GM20431 (cell line): ENCODE measurements around the gene ARHGAP6.
"Not testable (repeated sequence)": the region's sequence is repeated elsewhere in the genome, so short reads cannot be mapped to it uniquely, and the experiment has no call there.

Experiments used
- in situ Hi-C: fragments of 300-500 bp; cut with MseI, MboI; formaldehyde crosslinking; loops from one replicate; pipeline ENCODE4 v1.15.0; 2020; ENCODE audit warnings: low sequenced_read_pairs; ENCODE audit not compliant: unreplicated experiment

Gene ARHGAP6

DNA sequence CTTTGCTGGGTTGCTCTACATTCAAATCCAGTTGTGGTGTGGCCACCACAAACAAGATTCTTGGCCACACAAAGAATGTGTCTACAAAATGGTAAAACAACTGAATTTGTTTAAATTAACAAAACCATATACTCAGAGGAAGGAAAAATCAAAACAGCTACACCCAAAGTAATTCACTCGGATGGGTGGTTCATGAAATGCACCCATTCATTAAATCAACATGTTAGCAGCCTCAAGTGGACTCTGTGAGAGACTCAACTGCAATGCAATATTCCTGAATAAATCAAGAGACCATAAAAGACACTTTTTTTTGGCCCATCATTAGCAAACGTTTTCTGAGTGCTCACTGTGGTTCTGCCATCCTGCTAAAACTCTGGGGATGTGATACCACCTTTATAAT, 383.7 kb downstream of the ARHGAP6 start:
- in situ Hi-C loops, result no loop called here

GRCh38 chrX:11273544-11273943, 392.2 kb downstream of the ARHGAP6 start:
- in situ Hi-C loops, result no loop called here

DNA sequence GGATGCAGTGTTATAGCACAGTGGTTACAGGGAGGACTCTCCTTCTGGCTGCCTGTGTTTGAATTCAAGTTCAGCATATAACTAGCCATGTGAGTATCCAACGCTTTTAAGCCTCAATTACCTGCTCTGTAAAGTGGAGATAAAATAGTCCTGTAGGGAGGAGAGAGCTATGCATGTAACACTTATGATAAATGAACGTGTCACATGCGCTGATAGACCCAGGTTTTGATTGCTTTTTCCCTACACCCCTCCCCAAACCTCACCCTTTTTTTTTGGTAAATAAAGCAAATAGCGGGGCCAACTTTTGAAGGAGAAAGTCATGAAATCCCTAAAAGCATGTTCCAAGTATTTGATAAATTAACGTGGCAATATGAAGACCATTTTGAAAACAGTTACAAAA, 392.9 kb downstream of the ARHGAP6 start:
- in situ Hi-C loops, result no loop called here

- in situ Hi-C loops, result no loop called here
Observed at GRCh38 chrX:11272290-11272689, 393.4 kb downstream of the ARHGAP6 start.

DNA sequence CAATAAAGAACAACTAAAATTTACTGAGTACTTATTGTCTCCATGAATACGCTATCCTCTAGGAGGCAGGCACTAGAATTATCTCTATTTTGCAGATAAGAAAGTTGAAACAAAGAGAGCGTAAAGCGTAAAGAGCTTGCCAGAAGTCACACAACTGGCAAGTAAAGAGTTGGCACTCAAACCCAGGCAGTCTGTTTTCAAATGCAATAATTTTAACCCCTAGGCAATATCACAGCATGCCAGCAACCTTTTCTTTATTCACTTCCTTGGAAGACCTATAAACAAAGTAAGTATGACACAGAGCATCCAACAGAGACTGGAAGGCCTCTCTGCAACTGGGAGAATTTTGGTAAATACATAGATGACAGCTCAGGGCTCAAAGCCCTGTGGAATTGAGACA, 395.7 kb downstream of the ARHGAP6 start:
- in situ Hi-C loops, result no loop called here

DNA sequence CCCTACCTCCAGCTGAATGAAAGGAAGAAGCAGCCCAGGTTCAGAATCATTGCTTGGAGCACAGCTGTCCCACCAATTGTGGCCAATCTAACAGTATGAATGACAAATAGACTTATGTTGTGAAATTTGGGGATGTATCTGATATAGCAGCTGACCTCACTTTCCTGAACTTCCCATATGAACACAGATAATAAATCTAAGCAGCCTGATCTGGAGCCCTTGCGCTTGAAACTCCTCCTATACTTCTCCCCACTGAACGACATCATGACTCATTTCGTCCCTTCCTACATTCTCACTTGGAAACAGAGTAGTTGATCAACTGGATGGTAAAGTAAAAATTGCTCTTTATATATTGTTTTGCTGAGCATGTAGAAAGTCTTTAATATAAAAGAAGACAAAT, 396.7 kb downstream of the ARHGAP6 start:
- in situ Hi-C loops, result no loop called here

DNA sequence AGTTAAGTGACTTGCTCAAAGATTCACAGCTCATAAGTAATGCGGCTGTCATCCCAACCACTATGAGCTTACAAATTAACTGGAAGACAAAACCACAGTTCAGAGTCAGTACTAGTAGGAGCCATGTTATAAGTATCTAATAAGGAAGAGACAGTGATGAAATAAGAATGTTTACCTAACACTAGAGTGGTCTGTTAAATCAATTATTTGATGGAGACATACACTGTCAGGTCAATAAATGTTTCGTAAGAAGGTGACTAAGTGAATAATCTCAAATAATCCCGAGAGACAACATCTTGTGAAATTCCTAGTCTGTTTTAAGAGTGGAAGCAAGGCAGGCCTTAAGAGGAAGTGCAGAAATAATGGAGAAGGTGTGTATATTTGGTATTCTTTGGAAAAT, 398.3 kb downstream of the ARHGAP6 start:
- in situ Hi-C loops, result no loop called here

DNA sequence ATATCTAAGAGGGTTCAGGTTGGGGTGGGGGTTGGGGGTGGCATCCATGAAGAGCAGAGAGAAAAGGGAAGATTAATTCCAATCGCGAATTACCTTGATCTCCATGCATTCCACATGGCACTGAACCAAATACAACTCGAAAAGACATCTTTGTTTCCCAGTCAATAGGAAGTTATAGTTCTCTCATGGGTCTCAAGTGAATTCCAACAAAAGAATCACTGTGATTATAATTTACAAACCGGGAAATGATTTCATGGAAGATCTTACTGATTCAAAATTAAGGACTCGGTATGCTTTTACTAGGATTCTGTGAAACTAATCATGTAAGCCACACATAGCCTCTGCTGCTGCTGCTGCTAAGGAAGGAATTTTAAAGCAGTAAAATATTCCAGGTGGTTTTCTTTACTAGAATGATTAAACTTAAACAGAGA, 399.1 kb downstream of the ARHGAP6 start:
- in situ Hi-C loops, result no loop called here

- in situ Hi-C loops, result no loop called here
Observed at GRCh38 chrX:11265352-11265751, 400.4 kb downstream of the ARHGAP6 start.

DNA sequence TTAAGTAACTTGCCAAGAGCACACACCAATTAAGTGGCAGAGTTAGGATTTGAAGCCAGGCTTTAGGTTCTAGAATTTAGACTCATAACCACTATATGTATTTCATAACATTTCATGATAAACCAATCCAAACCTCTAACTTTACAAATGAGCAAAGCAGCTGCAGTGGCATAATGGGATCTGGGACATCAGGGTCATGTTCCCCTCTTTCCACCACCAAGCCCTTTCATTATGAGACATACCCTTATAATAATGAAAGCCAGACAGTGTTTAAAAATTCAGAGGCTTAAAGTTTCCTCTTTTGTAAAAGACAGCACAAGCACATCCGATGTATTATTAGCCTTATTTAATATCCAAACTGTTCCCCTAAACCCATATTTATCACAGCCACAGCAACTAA, 400.8 kb downstream of the ARHGAP6 start:
- in situ Hi-C loops, result no loop called here

- in situ Hi-C loops, result no loop called here
Observed at GRCh38 chrX:11261260-11261659, 404.5 kb downstream of the ARHGAP6 start.

DNA sequence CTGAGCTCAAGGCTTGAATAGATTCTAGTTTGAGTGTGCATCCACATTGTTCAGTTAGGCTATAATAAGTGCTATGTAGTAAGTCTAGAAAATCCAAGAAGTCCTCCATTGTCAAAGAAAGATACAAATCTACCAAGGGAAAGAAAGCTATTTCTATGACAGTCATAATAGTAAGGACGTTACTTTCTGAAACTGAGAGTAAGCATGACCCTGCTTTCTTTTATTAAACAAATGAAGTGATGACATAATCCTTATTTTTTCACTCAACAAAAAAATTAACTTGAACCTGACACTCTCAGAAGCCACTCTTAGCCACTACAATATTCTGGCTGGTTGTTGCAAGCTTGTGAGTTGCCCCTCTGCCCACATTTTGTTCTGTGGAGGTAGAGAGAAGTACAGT, 406.3 kb downstream of the ARHGAP6 start:
- in situ Hi-C loops, result no loop called here

DNA sequence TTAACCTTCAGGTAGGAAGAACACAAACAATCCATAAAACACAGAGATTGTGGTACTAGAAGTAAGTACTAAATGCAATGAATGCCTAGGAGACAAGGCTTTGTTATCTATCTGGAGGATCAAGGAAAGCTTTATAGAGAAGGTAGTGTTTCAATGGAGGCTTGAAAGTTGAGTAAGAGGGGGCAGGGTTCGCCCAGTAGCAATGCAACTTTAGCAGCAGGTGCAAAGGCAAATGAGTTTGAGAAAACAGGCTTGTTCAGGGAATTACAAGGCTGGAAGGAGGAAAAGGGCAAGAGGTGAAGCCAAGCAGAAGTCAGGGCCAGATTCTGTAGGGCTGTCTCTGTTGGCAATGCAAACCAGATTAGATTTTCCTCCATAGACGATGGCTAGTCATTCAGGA, 408.0 kb downstream of the ARHGAP6 start:
- in situ Hi-C loops, result no loop called here

- in situ Hi-C loops, result no loop called here
Observed at GRCh38 chrX:11257290-11257689, 408.4 kb downstream of the ARHGAP6 start.

- in situ Hi-C loops, result no loop called here
Observed at GRCh38 chrX:11254417-11255109, 411.2 kb downstream of the ARHGAP6 start.

DNA sequence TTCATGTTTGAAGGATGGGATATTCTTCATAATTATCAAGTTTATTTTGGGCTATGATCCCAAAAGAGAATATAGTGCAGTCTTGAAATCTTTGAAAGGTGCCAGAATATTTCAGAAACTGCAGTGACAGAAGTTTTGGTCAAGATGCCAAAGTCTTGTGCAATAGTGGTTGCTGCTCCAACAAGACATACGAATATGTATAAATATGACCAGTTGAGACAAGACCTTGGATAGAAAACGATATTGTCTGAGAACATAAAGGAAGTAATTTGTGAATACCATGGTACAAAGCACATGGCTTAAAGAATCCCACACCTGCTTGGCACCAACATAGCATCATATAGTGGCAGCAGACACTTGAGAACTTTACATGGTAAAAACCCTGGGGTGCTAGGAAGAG, 421.1 kb downstream of the ARHGAP6 start:
- in situ Hi-C loops, result no loop called here

DNA sequence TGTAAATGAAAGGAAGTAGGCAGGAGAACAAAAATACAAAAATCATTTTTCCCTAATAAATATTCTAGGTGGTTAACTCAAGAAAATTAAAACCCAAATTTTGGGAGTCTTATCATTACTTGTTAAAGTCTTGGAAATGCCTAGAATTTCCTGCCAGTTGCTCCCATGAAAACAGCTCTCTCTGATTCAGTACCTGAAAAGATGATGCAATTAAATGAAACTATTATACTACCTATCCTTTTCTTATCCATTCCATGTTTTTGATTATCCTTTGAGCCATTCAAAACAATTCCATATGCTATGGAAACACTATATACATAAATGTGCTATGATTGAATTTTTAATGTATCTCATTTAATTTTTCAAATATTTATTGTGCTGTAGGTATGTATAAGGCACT, 423.0 kb downstream of the ARHGAP6 start:
- in situ Hi-C loops, result no loop called here

DNA sequence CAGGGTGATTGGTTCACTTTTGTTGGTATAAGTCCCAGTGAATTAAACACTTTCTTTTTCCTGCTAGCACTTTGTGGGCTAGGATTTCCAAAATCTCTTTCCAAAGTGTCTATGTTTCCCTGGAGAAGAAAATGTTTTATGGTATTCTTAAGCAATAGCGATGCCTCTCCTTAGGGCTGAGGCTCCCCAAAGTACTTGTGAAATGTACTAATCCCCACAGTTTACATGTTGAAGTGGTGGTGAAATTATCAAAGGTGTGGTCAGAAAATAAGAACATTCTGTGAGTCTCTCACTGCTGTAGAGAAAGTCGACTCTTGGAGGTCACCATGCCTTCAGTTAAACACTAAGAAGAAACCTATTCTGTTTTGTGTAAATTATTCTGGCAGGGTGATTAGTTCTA, 424.0 kb downstream of the ARHGAP6 start:
- in situ Hi-C loops, result no loop called here

DNA sequence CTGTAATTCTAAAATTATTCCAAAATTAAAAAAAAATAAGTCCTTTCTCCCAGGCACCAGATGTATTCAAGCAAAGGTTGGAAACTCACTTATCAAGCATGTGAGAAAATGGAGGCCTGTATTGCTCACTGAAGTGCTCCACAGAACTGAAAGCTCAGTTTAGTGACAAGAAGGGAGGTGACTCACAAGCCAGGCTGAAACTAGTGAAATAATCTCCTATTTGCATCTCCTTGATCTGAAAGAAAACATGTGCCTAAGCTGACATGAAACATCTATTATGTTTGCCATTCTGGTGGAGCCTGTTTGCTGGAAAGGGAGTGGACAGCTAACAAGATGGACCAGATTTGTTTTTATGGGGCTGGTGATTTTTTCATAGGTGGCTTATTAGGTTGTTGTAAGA, 426.5 kb downstream of the ARHGAP6 start:
- in situ Hi-C loops, result no loop called here

- in situ Hi-C loops, result not testable (repeated sequence)
Observed at GRCh38 chrX:11235377-11235776, 430.3 kb downstream of the ARHGAP6 start.

- in situ Hi-C loops, result no loop called here
Observed at GRCh38 chrX:11215191-11215921, 450.4 kb downstream of the ARHGAP6 start.
